Tibial nerve (tissue), 4 donors: Measurements from ENCODE around the gene SMIM23. TPM values are rescaled to one million over a fixed set of nuclear protein-coding genes. Genes with fewer than 3 reads are reported as not detected.

ENCODE experiments used
- DNase-seq, 2 donors: peaks; one replicate each; pipeline ENCODE4 v3.0.0-alpha.2; 2019; ENCODE audit warnings: low spot score in 2 of 2
- H3K27ac ChIP-seq, 4 donors: fragments of 200-600 bp; sonication (generic) in 3 of 4; one replicate each; pipeline ENCODE4 v1.5.1; 2017 to 2019; ENCODE audit warnings: mild to moderate bottlenecking in 1 of 4
- H3K27me3 ChIP-seq, 2 donors: fragments of 200-600 bp; sonication (generic) in 1 of 2; one replicate each; pipeline versions ENCODE4 v1.5.1 to v1.6.0; 2017 to 2019
- H3K36me3 ChIP-seq, 3 donors: fragments of 200-600 bp; sonication (generic); one replicate each; pipeline ENCODE4 v1.5.1; 2018 to 2019
- H3K4me1 ChIP-seq, 4 donors: fragments of 200-600 bp; sonication (generic) in 3 of 4; one replicate each; pipeline ENCODE4 v1.5.1; 2017 to 2019
- H3K4me3 ChIP-seq, 4 donors: fragments of 200-600 bp; sonication (generic) in 3 of 4; one replicate each; pipeline ENCODE4 v1.5.1; 2017 to 2019; ENCODE audit warnings: mild to moderate bottlenecking in 1 of 4, moderate library complexity in 1 of 4
- H3K9me3 ChIP-seq, 4 donors: fragments of 200-600 bp; sonication (generic) in 3 of 4; one replicate each; pipeline ENCODE4 v1.5.1; 2017 to 2019
- CTCF ChIP-seq, 5 experiments: fragments of 200-600 bp in 3 of 5; fragments of 450-650 bp in 2 of 5; sonication (generic) in 3 of 5; IDR thresholded peaks; one replicate each; pipeline ENCODE4 v1.5.1; 2016 to 2019; ENCODE audit warnings: antibody characterized with exemption in 5 of 5, mild to moderate bottlenecking in 3 of 5, moderate library complexity in 2 of 5
- EP300 ChIP-seq, 2 donors: sonication (generic); formaldehyde crosslinking; IDR thresholded peaks; one replicate each; pipeline ENCODE4 v1.6.1; 2017; ENCODE audit warnings: antibody characterized with exemption in 2 of 2, mild to moderate bottlenecking in 1 of 2
- POLR2A ChIP-seq, 2 donors: fragments of 450-650 bp; IDR thresholded peaks; one replicate each; pipeline ENCODE4 v1.6.1; 2017; ENCODE audit warnings: antibody characterized with exemption in 2 of 2, mild to moderate bottlenecking in 2 of 2, moderate library complexity in 2 of 2
- WGBS, 2 donors: methylation state at CpG; one replicate each; pipeline ENCODE4 v1.1.5; 2018; 5-methylcytosine and 5-hydroxymethylcytosine counted together
- total RNA-seq, 4 donors: library from RNA; depleted of rRNA; stranded (reverse); fragments of >200 nt; gene quantifications; one replicate each; pipeline ENCODE4 v1.1.0, GENCODE V29; 2016

The SMIM23 gene
- total RNA-seq, 4 donors from 2014 or later, result not detected

- 28 to 36% methylated on average over 22 of the region's 22 CpGs for WGBS, 2 donors
- DNase-seq, result no peak
- no peak overlapping the region for H3K27ac ChIP-seq
Measured at GRCh38 chr5:171806976-171807747, 21.5 kb downstream of the SMIM23 start.

GRCh38 chr5:171808453-171808852, 22.8 kb downstream of the SMIM23 start:
- 83 to 88% methylated on average over 4 of the region's 4 CpGs for WGBS, 2 donors

More at GRCh38 chr5:171806976-171807747, 21.5 kb downstream of the SMIM23 start:
- peaks cover 0 to 8% of the 10 kb centered on the region in 2 donors for H3K27me3 ChIP-seq
- no peak overlapping the region for H3K4me3 ChIP-seq
- peaks cover 0 to 38% (median 3%) of the 10 kb centered on the region in 4 donors for H3K9me3 ChIP-seq
- no peaks in the 10 kb centered on the region for H3K4me1 ChIP-seq
- no peaks in the 10 kb centered on the region for H3K36me3 ChIP-seq
- TF ChIP-seq CTCF (IDR thresholded peaks at IDR 0.05) (no peak), POLR2A (IDR thresholded peaks at IDR 0.05) (no peak), EP300 (IDR thresholded peaks at IDR 0.05) (no peak)

GRCh38 chr5:171808951-171809350, 23.3 kb downstream of the SMIM23 start:
- TF ChIP-seq POLR2A (IDR thresholded peaks at IDR 0.05) (no peak), EP300 (IDR thresholded peaks at IDR 0.05) (no peak), CTCF (IDR thresholded peaks at IDR 0.05) (no peak)
- Histone ChIP-seq H3K4me3 (no peak overlapping the region), H3K9me3 (peaks cover 0 to 47% (median 3%) of the 10 kb centered on the region in 4 donors)

More at GRCh38 chr5:171808453-171808852, 22.8 kb downstream of the SMIM23 start:
- Histone ChIP-seq H3K27me3 (peaks cover 0 to 8% of the 10 kb centered on the region in 2 donors), H3K4me3 (no peak overlapping the region), H3K9me3 (peaks cover 0 to 47% (median 3%) of the 10 kb centered on the region in 4 donors), H3K4me1 (no peaks in the 10 kb centered on the region), H3K36me3 (no peaks in the 10 kb centered on the region), H3K27ac (no peak overlapping the region)
- no peak for TF ChIP-seq POLR2A (IDR thresholded peaks at IDR 0.05)
- TF ChIP-seq CTCF (IDR thresholded peaks at IDR 0.05), result no peak
- no peak for TF ChIP-seq EP300 (IDR thresholded peaks at IDR 0.05)
- no peak for DNase-seq

GRCh38 chr5:171810227-171810626, 24.6 kb downstream of the SMIM23 start:
- H3K9me3 ChIP-seq, result peaks cover 0 to 47% (median 3%) of the 10 kb centered on the region in 4 donors
- peaks cover 0 to 8% of the 10 kb centered on the region in 2 donors for H3K27me3 ChIP-seq
- H3K27ac ChIP-seq, result no peak overlapping the region
- H3K36me3 ChIP-seq, result no peaks in the 10 kb centered on the region
- H3K4me3 ChIP-seq, result no peak overlapping the region
- H3K4me1 ChIP-seq, result no peaks in the 10 kb centered on the region
- TF ChIP-seq POLR2A (IDR thresholded peaks at IDR 0.05) (no peak), CTCF (IDR thresholded peaks at IDR 0.05) (no peak), EP300 (IDR thresholded peaks at IDR 0.05) (no peak)
- 63 to 71% methylated on average over 11 of the region's 11 CpGs for WGBS, 2 donors
- no peak for DNase-seq

More at GRCh38 chr5:171808951-171809350, 23.3 kb downstream of the SMIM23 start:
- Histone ChIP-seq H3K36me3 (no peaks in the 10 kb centered on the region), H3K4me1 (no peaks in the 10 kb centered on the region), H3K27me3 (peaks cover 0 to 8% of the 10 kb centered on the region in 2 donors), H3K27ac (no peak overlapping the region)
- DNase-seq, result no peak

GRCh38 chr5:171813270-171813669, 27.7 kb downstream of the SMIM23 start:
- peaks cover 0 to 47% (median 3%) of the 10 kb centered on the region in 4 donors for H3K9me3 ChIP-seq
- no peak for DNase-seq
- no peak overlapping the region for H3K4me3 ChIP-seq
- whole genome bisulfite sequencing, 2 donors, result 91 to 95% methylated on average over 4 of the region's 4 CpGs
- H3K27ac ChIP-seq, result no peak overlapping the region
- TF ChIP-seq EP300 (IDR thresholded peaks at IDR 0.05), result no peak
- no peak for TF ChIP-seq CTCF (IDR thresholded peaks at IDR 0.05)
- TF ChIP-seq POLR2A (IDR thresholded peaks at IDR 0.05), result no peak
- H3K4me1 ChIP-seq, result no peaks in the 10 kb centered on the region
- H3K36me3 ChIP-seq, result no peaks in the 10 kb centered on the region
- H3K27me3 ChIP-seq, result no peaks in the 10 kb centered on the region
